HG03066 (cell line): Measurements from ENCODE around the gene ZFAND3.
"Not testable (repeated sequence)": the region's sequence is repeated elsewhere in the genome, so short reads cannot be mapped to it uniquely, and the experiment has no call there.

Experiments
- ATAC-seq: cut with Tn5 transposase; IDR thresholded peaks from one replicate; pipeline ENCODE4 v1.9.1; 2021; ENCODE audit warnings: low read depth; ENCODE audit not compliant: unreplicated experiment

The ZFAND3 gene

DNA sequence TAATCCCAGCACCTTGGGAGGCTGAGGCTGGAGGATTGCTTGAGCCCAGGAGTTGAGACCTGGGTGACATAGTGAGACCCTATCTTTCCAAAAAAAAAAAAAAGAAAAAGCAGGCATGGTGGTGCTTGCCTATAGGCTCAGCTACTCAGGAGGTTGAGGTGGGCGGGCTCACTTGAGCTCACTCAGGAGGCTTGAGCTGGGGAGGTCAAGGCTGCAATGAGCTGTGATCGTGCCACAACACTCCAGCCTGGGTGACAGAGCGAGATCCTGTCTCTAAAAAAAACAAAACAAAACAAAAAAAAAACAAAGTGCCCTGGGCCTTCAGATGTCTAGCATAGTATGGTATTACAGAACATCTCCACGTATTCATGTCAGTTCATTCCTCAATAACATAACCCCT is 42.9 kb downstream of the ZFAND3 start:
- no peak for ATAC-seq

- ATAC-seq = no peak
These were observed 43.5 kb downstream of the ZFAND3 start for GRCh38 chr6:37862992-37863391.

GRCh38 chr6:37864250-37864649 is 44.7 kb downstream of the ZFAND3 start:
- ATAC-seq = no peak

GRCh38 chr6:37865504-37865903 is 46.0 kb downstream of the ZFAND3 start:
- no peak for ATAC-seq

DNA sequence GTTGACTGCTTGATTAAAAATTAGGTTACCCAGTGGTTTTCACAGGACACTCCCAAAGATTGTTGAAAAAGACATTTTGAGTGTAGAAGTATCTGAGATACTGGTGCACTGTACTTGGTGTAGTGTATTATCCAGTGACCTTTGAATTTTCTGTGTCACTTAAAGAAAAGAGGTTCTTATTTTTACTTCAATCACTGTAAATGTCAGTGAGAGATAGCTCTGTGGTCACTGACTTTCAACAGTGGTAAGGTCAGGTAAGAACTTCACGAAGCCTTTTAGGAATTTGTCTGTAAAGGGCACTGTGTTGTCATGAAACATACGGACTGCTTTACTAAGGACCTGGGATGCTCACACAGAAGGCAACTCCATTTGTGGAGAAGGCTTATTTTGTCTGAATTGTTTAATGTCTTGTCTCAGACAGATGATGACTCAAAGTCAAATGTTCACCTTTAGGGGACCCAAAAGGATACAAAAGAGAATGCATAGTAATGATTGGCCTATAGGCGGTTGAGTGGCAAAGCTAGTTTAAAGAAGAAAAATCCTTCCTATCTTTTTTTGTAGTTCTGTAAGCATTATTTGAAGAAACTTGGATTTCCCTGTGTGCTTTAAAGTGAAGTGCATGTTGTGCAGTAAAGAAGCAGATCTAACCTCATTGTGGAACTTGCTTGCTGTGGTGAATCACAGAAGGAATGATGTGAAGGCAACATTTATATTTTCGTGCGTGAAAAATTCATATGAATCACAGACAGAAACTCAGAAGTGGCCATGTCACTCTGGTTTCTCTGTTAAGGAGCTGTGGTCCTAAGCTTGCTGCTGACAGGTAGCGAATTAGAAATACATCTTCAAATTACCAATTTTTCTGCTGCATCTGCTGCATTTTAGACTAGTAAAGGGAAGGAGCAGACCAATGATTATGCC is 47.3 kb downstream of the ZFAND3 start:
- no peak for ATAC-seq

DNA sequence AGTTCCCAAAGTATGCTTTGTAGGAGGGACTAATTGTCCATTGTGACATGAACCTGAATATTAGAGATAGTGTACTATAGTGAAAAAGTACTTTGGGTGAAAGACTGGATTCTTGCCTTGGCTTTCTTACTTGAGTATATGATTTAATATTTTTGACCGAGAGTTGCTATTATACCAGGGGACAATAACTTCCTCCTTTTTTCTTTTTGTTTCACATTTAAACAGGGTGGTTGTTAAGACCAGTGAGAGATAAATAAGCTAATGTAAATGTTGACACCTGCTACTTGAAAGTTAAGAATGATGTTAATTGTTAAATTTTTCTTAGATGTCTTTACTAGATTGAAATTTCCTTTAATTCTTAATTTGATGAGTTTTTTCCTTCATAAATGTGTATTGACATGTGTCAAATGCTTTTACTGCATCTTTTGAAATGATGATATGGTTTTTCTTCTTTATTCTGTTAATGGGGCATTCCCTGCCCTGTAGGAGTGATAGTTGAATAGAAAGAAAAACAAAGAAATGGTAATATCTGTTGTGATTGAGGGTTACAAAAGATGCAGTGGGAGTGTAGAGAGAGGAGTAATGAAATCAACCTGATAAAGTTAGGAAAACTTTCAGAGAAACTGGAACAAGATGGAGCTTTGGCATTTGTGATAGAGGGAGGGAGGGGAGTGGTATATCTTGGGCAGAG is 48.4 kb downstream of the ZFAND3 start:
- ATAC-seq = no peak

- ATAC-seq = no peak
These were observed 48.9 kb downstream of the ZFAND3 start for GRCh38 chr6:37868447-37868825.

GRCh38 chr6:37871616-37872372 is 52.3 kb downstream of the ZFAND3 start:
- ATAC-seq = no peak

- no peak for ATAC-seq
These were observed 52.8 kb downstream of the ZFAND3 start for GRCh38 chr6:37872373-37872745.

DNA sequence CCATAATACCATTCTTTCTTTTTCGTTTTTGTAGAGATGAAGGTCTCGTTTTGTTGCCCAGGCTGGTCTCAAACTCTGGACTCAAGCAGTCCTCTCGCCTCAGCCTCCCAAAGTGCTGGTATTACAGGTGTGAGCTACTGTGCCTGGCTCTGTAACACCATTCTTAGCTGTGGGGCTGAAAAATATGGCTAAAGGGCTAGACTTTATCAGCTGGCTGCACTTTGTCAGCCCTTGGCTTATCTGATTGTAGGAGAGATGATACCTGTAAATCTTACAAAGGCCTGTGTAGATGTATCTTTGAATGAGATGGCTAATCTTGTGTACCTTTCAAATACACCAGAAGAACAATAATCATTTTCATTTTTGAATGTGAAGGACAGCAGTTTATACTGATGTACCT is 55.2 kb downstream of the ZFAND3 start:
- ATAC-seq = no peak

DNA sequence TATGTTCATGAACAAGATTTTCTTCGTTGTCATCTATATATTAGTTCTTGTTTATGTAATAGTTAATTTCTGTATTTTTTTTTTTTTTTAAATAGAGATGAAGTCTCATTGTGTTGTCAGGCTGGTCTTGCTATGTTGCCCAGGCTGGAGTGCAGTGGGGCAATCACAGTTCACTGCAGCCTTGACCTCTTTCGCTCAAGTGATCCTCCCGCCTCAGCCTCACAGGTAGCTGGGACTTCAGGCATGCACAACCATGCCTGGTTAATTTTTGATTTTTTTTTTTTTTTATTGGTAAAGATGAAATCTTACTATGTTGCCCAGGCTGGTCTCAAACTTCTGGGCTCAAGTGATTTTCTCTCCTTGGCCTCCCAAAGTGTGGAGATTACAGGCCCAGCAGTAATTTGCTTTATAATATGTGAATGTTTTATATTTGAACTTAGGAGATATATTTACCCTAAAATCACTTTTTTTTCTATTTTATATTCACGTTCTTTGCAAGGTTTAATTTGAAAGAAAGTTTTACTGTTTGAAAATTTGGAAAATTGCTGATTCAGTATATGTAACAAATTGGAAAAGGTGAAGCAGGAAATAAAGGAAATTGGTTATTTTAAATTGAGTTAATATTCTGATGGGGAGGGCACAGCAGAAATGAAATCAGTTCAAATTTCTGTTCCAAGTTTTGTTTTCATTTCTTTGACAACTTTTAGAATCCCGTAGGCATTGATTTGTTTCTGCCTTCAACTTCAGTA is 56.2 kb downstream of the ZFAND3 start:
- ATAC-seq = no peak

- ATAC-seq = no peak
These were observed 57.3 kb downstream of the ZFAND3 start for GRCh38 chr6:37876843-37877242.

DNA sequence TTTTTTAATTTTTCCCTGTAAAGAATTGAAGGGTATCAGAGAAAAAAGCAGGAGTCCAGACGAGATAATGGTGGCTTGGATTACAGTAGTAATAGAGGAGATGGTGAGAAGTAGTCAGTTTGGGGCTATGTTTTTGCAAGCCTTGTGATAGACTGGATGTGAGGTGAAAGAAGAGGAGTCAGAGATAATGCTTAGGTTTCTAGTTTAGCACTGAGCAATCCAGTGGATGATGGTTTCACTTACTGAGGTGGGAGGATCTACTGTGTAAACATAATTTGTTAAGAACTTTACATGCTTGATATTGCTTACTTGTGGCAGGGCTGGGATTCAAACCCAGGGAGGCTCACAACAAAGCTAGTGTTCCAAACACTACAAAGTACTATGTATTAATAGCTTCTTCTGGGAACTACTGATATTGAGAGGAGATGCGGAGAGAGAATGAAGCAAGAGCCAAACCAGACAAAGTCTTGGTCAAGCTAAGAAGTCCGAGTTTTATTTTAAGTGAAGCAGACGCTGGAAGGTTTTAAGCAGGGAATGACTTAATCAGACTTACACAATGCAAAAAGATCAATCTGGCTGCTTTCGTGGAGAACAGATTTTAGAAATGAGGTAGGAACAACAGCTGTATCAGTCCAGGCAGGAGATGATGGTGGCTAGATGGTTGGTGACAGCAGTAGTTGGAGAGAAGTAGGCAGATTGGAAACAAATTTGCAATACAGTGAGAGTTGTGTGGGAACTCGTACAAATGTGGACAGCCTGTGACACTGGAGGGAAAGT is 58.0 kb downstream of the ZFAND3 start:
- ATAC-seq = no peak

- ATAC-seq = no peak
These were observed 58.7 kb downstream of the ZFAND3 start for GRCh38 chr6:37878150-37878710.

GRCh38 chr6:37880602-37881001 is 61.1 kb downstream of the ZFAND3 start:
- ATAC-seq = not testable (repeated sequence)

DNA sequence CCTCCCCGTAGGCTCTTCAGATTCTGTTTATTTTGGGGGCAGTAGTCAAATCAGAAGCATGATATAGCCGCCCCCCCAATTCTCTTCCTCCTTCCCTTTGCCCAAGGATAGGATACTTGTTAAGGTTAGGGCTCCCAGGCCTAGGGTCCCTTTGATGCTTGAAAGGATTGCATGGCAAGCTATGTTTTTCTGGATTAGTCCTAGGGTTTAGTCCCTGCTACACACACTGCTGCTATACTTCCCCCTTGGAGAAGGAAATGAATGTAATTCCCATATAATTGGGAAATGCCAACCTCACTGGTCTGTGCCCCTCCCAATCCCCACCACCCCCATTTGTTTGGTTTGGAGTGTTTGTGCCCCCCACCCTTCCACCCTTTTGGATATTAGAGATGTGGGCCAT is 62.8 kb downstream of the ZFAND3 start:
- ATAC-seq = no peak

GRCh38 chr6:37882724-37883413 is 63.3 kb downstream of the ZFAND3 start:
- ATAC-seq = no peak

DNA sequence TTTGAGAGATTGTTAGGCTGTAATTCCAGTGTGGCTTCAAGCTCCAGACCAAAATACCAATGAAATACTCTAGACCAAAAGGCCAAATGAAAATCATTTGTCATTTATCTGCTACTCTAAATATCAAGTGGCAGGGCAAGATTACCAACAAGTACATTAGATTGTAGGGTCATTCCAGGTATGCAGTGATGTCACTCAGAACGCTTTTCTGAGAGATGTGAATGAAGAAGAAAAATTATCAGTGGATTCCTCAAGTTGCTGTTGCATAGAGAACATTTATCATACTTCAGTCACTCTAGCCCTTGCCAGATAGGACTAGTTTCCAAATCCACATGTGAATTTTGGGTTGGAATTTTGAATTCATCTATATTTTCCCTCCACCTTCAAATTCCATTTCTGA is 65.0 kb downstream of the ZFAND3 start:
- no peak for ATAC-seq

DNA sequence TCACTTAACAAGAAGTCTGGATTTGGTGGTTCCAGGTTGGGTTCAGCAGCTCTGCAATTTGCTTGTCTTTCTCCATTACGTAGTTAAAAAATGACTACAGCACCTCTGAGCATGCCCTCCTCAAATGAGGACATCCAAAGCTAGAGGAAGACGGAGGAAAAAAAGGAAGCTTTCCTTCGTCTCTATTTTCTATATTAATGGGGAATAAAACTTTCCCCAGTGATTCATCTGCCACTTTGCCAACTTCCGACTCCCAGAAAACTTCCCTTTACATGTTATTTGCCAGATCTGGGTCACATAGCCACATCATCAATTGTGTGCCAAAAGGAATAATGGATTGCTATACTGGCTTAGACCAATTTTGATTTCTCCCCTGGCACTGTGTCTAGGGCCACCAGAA is 69.5 kb downstream of the ZFAND3 start:
- no peak for ATAC-seq
